MCF 10A (cell line): Measurements from ENCODE around the gene SULT1C4. TPM values are rescaled to one million over a fixed set of nuclear protein-coding genes. Genes with fewer than 3 reads are reported as not detected.
A peak's percentile ranks its signal among the peaks of the same experiment; 100 is the strongest.

ENCODE experiments used
- BruUV-seq: library from RNA; stranded (reverse); fragments of 400-500 nt; replicated peaks from 2 replicates; lab custom pipeline; 2021; lab: Mats Ljungman, UMichigan
- CTCF ChIA-PET: fragments of 300-600 bp; sonication (Branson Sonifier 250); formaldehyde crosslinking; extraction: SDS; loops from one replicate; lab custom pipeline; 2021; ENCODE audit warnings: antibody characterized with exemption, inconsistent platforms; lab: Yijun Ruan, JAX
- POLR2A ChIA-PET: fragments of 300-600, 350-650 bp; sonication (Branson Sonifier 250); formaldehyde crosslinking; extraction: SDS; loops from one replicate; lab custom pipeline; 2020; ENCODE audit warnings: antibody characterized with exemption, inconsistent platforms; lab: Yijun Ruan, JAX
- DNase-seq: peaks from one replicate; pipeline ENCODE4 v3.0.0-alpha.2; 2018; ENCODE audit not compliant: unreplicated experiment
- H3K27ac Mint-ChIP-seq: one replicate; pipeline ENCODE4 v1.8.0; 2022; ENCODE audit warnings: mild to moderate bottlenecking, low read depth, mixed read lengths; ENCODE audit not compliant: unreplicated experiment
- H3K27me3 Mint-ChIP-seq: one replicate; pipeline ENCODE4 v1.8.0; 2022; ENCODE audit warnings: mixed read lengths; ENCODE audit not compliant: insufficient read depth, unreplicated experiment
- H3K36me3 Mint-ChIP-seq: one replicate; pipeline ENCODE4 v1.8.0; 2022; ENCODE audit warnings: mild to moderate bottlenecking, moderate library complexity, mixed read lengths; ENCODE audit not compliant: insufficient read depth, unreplicated experiment
- H3K4me1 Mint-ChIP-seq: one replicate; pipeline ENCODE4 v1.8.0; 2022; ENCODE audit warnings: mixed read lengths; ENCODE audit not compliant: insufficient read depth, unreplicated experiment
- H3K4me3 Mint-ChIP-seq: one replicate; pipeline ENCODE4 v1.8.0; 2022; ENCODE audit warnings: mild to moderate bottlenecking, moderate library complexity, mixed read lengths; ENCODE audit not compliant: unreplicated experiment
- H3K9me3 Mint-ChIP-seq: one replicate; pipeline ENCODE4 v1.8.0; 2022; ENCODE audit warnings: mixed read lengths; ENCODE audit not compliant: unreplicated experiment
- CTCF ChIP-seq: fragments of 200-600 bp; IDR thresholded peaks from one replicate; pipeline ENCODE4 v1.8.0; 2022; ENCODE audit warnings: antibody characterized with exemption, mild to moderate bottlenecking; ENCODE audit not compliant: unreplicated experiment
- intact Hi-C: fragments of 100-400 bp; cut with micrococcal nuclease; formaldehyde crosslinking; loops from 2 replicates; pipeline ENCODE4 v1.14.1; 2022
- total RNA-seq: library from RNA; stranded (reverse); gene quantifications from 2 replicates; pipeline ENCODE4 v1.2.3, GENCODE V29; 2022

SULT1C4 gene
- total RNA-seq, 1 experiment from 2014 or later = not detected

- BruUV-seq = no TSS peak
- CTCF ChIA-PET = interaction anchor here (0.6 to 2.1 kb wide), 4 partner anchors 10 to 28 kb away, joined by 3 to 5 read pairs (median 4); no protein-coding TSS in a partner anchor
- H3K9me3 Mint-ChIP-seq = peaks cover 14% of the 10 kb centered on the region
- H3K4me1 Mint-ChIP-seq = peaks cover 44% of the 10 kb centered on the region
- no peak for TF ChIP-seq CTCF
- H3K27me3 Mint-ChIP-seq = no peaks in the 10 kb centered on the region
- intact Hi-C loops = no loop called here
- H3K4me3 Mint-ChIP-seq = no peak overlapping the region
- POLR2A ChIA-PET = interaction anchor here (0.6 to 5.2 kb wide), 5 partner anchors 12 to 1231 kb away, joined by 3 to 59 read pairs (median 4); partner anchors contain the start of gene GCC2
- DNase-seq = peak; percentile 54
- no peaks in the 10 kb centered on the region for H3K36me3 Mint-ChIP-seq
- H3K27ac Mint-ChIP-seq = peak overlapping the region; percentile 5
These were observed 32.0 kb downstream of the SULT1C4 start for GRCh38 chr2:108409768-108410167.

GRCh38 chr2:108412995-108413710 lies 35.4 kb downstream of the SULT1C4 start:
- peak; percentile 99 for DNase-seq
- Mint-ChIP-seq H3K36me3 (no peaks in the 10 kb centered on the region), H3K27me3 (no peaks in the 10 kb centered on the region), H3K27ac (peak overlapping the region; percentile 85), H3K4me1 (peaks cover 42% of the 10 kb centered on the region), H3K4me3 (peak overlapping the region; percentile 17), H3K9me3 (no peaks in the 10 kb centered on the region)
- ChIA-PET CTCF (interaction anchor here (0.7 to 1.8 kb wide), 6 partner anchors 10 to 223 kb away, joined by 4 to 12 read pairs (median 5); no protein-coding TSS in a partner anchor), POLR2A (interaction anchor here (0.6 to 5.2 kb wide), 16 partner anchors 11 to 208 kb away, joined by 3 to 59 read pairs (median 4); partner anchors contain the start of genes GCC2 and LIMS1)
- BruUV-seq = no TSS peak
- intact Hi-C loops = loop anchor here (1.0 kb wide), 1 partner anchor 36 kb away; the partner anchor contains the start of gene GCC2
- no peak for TF ChIP-seq CTCF

GRCh38 chr2:108413711-108414095 lies 35.9 kb downstream of the SULT1C4 start:
- peaks cover 42% of the 10 kb centered on the region for H3K4me1 Mint-ChIP-seq
- peak; percentile 30 for DNase-seq
- no peaks in the 10 kb centered on the region for H3K9me3 Mint-ChIP-seq
- TF ChIP-seq CTCF = no peak
- intact Hi-C loops = loop anchor here (1.0 kb wide), 1 partner anchor 36 kb away; the partner anchor contains the start of gene GCC2
- H3K36me3 Mint-ChIP-seq = no peaks in the 10 kb centered on the region
- peak overlapping the region; percentile 17 for H3K4me3 Mint-ChIP-seq
- H3K27me3 Mint-ChIP-seq = no peaks in the 10 kb centered on the region
- CTCF ChIA-PET = no interaction called here
- POLR2A ChIA-PET = interaction anchor here (4.0 kb wide), 1 partner anchor 35 kb away, joined by 21 read pairs; the partner anchor contains the start of gene GCC2
- no TSS peak for BruUV-seq
- peak overlapping the region; percentile 85 for H3K27ac Mint-ChIP-seq

GRCh38 chr2:108414256-108414876 lies 36.6 kb downstream of the SULT1C4 start:
- Mint-ChIP-seq H3K4me1 (peaks cover 36% of the 10 kb centered on the region), H3K27ac (peak overlapping the region; percentile 85), H3K36me3 (no peaks in the 10 kb centered on the region), H3K4me3 (no peak overlapping the region), H3K9me3 (no peaks in the 10 kb centered on the region), H3K27me3 (no peaks in the 10 kb centered on the region)
- POLR2A ChIA-PET = interaction anchor here (0.7 to 4.0 kb wide), 3 partner anchors 34 to 1023 kb away, joined by 3 to 21 read pairs (median 4); partner anchors contain the start of gene GCC2
- intact Hi-C loops = no loop called here
- TF ChIP-seq CTCF = no peak
- no TSS peak for BruUV-seq
- CTCF ChIA-PET = no interaction called here
- DNase-seq = no peak
